ENCODE results near the gene SYNJ2.

The SYNJ2 gene

GRCh38 chr6:158073776-158074175, 92.1 kb downstream of the SYNJ2 start:
- H3K4me1 ChIP-seq (ENCODE audit: control insufficient read depth, insufficient read depth, low read length) = no peaks in the 10 kb centered on the region
- no peak overlapping the region for H3K27ac ChIP-seq (ENCODE audit: low read length)
- no peak overlapping the region for H3K4me3 ChIP-seq (ENCODE audit: low read length)
- no peaks in the 10 kb centered on the region for H3K9me3 ChIP-seq (ENCODE audit: control insufficient read depth, insufficient read depth, low read length)
- H3K27me3 ChIP-seq (ENCODE audit: control insufficient read depth, insufficient read depth, low read length) = no peaks in the 10 kb centered on the region
- no CpG with 5 or more reads among the region's 3 CpGs for WGBS (ENCODE audit: insufficient coverage, insufficient read length)
- no peak for DNase-seq (ENCODE audit: low read depth, low spot score)
- H3K36me3 ChIP-seq (ENCODE audit: control insufficient read depth, insufficient read depth, low read length) = peaks cover 2% of the 10 kb centered on the region; the same call in 1 of the 2 replicates

- H3K9me3 ChIP-seq (ENCODE audit: control insufficient read depth, insufficient read depth, low read length) = no peaks in the 10 kb centered on the region
- no CpG with 5 or more reads among the region's 18 CpGs for WGBS (ENCODE audit: insufficient coverage, insufficient read length)
Measured at GRCh38 chr6:158076548-158076947, 94.9 kb downstream of the SYNJ2 start.

GRCh38 chr6:158077676-158078075, 96.0 kb downstream of the SYNJ2 start:
- no peaks in the 10 kb centered on the region for H3K4me1 ChIP-seq (ENCODE audit: control insufficient read depth, insufficient read depth, low read length)
- H3K9me3 ChIP-seq (ENCODE audit: control insufficient read depth, insufficient read depth, low read length) = no peaks in the 10 kb centered on the region
- DNase-seq (ENCODE audit: low read depth, low spot score) = no peak
- no CpG with 5 or more reads among the region's 10 CpGs for WGBS (ENCODE audit: insufficient coverage, insufficient read length)
- H3K27me3 ChIP-seq (ENCODE audit: control insufficient read depth, insufficient read depth, low read length) = no peaks in the 10 kb centered on the region
- H3K36me3 ChIP-seq (ENCODE audit: control insufficient read depth, insufficient read depth, low read length) = peaks cover 2% of the 10 kb centered on the region; the same call in 1 of the 2 replicates
- no peak overlapping the region for H3K27ac ChIP-seq (ENCODE audit: low read length)
- H3K4me3 ChIP-seq (ENCODE audit: low read length) = no peak overlapping the region

More at GRCh38 chr6:158076548-158076947, 94.9 kb downstream of the SYNJ2 start:
- Histone ChIP-seq H3K27me3 (ENCODE audit: control insufficient read depth, insufficient read depth, low read length) (no peaks in the 10 kb centered on the region), H3K27ac (ENCODE audit: low read length) (no peak overlapping the region), H3K4me1 (ENCODE audit: control insufficient read depth, insufficient read depth, low read length) (no peaks in the 10 kb centered on the region), H3K36me3 (ENCODE audit: control insufficient read depth, insufficient read depth, low read length) (peaks cover 2% of the 10 kb centered on the region; the same call in 1 of the 2 replicates), H3K4me3 (ENCODE audit: low read length) (no peak overlapping the region)
- DNase-seq (ENCODE audit: low read depth, low spot score) = no peak

- Histone ChIP-seq H3K36me3 (ENCODE audit: control insufficient read depth, insufficient read depth, low read length) (peaks cover 2% of the 10 kb centered on the region; the same call in 1 of the 2 replicates), H3K4me3 (ENCODE audit: low read length) (no peak overlapping the region), H3K27ac (ENCODE audit: low read length) (no peak overlapping the region), H3K4me1 (ENCODE audit: control insufficient read depth, insufficient read depth, low read length) (no peaks in the 10 kb centered on the region), H3K27me3 (ENCODE audit: control insufficient read depth, insufficient read depth, low read length) (no peaks in the 10 kb centered on the region), H3K9me3 (ENCODE audit: control insufficient read depth, insufficient read depth, low read length) (no peaks in the 10 kb centered on the region)
- DNase-seq (ENCODE audit: low read depth, low spot score) = no peak
- no CpG with 5 or more reads among the region's 7 CpGs for WGBS (ENCODE audit: insufficient coverage, insufficient read length)
Measured at GRCh38 chr6:158078320-158078719, 96.7 kb downstream of the SYNJ2 start.

GRCh38 chr6:158080849-158081656, 99.4 kb downstream of the SYNJ2 start:
- no peaks in the 10 kb centered on the region for H3K4me1 ChIP-seq (ENCODE audit: control insufficient read depth, insufficient read depth, low read length)
- no peaks in the 10 kb centered on the region for H3K9me3 ChIP-seq (ENCODE audit: control insufficient read depth, insufficient read depth, low read length)
- H3K36me3 ChIP-seq (ENCODE audit: control insufficient read depth, insufficient read depth, low read length) = peaks cover 7% of the 10 kb centered on the region
- no peak overlapping the region for H3K27ac ChIP-seq (ENCODE audit: low read length)
- H3K27me3 ChIP-seq (ENCODE audit: control insufficient read depth, insufficient read depth, low read length) = no peaks in the 10 kb centered on the region
- no peak overlapping the region for H3K4me3 ChIP-seq (ENCODE audit: low read length)
- DNase-seq (ENCODE audit: low read depth, low spot score) = no peak
- no CpG with 5 or more reads among the region's 18 CpGs for WGBS (ENCODE audit: insufficient coverage, insufficient read length)

GRCh38 chr6:158081657-158081935, 99.9 kb downstream of the SYNJ2 start:
- no CpG with 5 or more reads among the region's 6 CpGs for WGBS (ENCODE audit: insufficient coverage, insufficient read length)
- no peak for DNase-seq (ENCODE audit: low read depth, low spot score)
- peaks cover 7% of the 10 kb centered on the region for H3K36me3 ChIP-seq (ENCODE audit: control insufficient read depth, insufficient read depth, low read length)
- no peaks in the 10 kb centered on the region; the same call in 1 of the 2 replicates for H3K4me1 ChIP-seq (ENCODE audit: control insufficient read depth, insufficient read depth, low read length)
- H3K4me3 ChIP-seq (ENCODE audit: low read length) = no peak overlapping the region
- no peaks in the 10 kb centered on the region for H3K9me3 ChIP-seq (ENCODE audit: control insufficient read depth, insufficient read depth, low read length)
- no peaks in the 10 kb centered on the region for H3K27me3 ChIP-seq (ENCODE audit: control insufficient read depth, insufficient read depth, low read length)
- no peak overlapping the region for H3K27ac ChIP-seq (ENCODE audit: low read length)

- no peak for DNase-seq (ENCODE audit: low read depth, low spot score)
- no peaks in the 10 kb centered on the region for H3K9me3 ChIP-seq (ENCODE audit: control insufficient read depth, insufficient read depth, low read length)
- no peaks in the 10 kb centered on the region; the same call in 1 of the 2 replicates for H3K4me1 ChIP-seq (ENCODE audit: control insufficient read depth, insufficient read depth, low read length)
- WGBS (ENCODE audit: insufficient coverage, insufficient read length) = no CpG with 5 or more reads among the region's 23 CpGs
- H3K4me3 ChIP-seq (ENCODE audit: low read length) = no peak overlapping the region
- H3K27ac ChIP-seq (ENCODE audit: low read length) = no peak overlapping the region
- H3K27me3 ChIP-seq (ENCODE audit: control insufficient read depth, insufficient read depth, low read length) = no peaks in the 10 kb centered on the region
- peaks cover 5% of the 10 kb centered on the region; the same call in 1 of the 2 replicates for H3K36me3 ChIP-seq (ENCODE audit: control insufficient read depth, insufficient read depth, low read length)
Measured at GRCh38 chr6:158083455-158084325, 102.0 kb downstream of the SYNJ2 start.

GRCh38 chr6:158085261-158086053, 103.8 kb downstream of the SYNJ2 start:
- H3K9me3 ChIP-seq (ENCODE audit: control insufficient read depth, insufficient read depth, low read length) = no peaks in the 10 kb centered on the region
- no CpG with 5 or more reads among the region's 21 CpGs for WGBS (ENCODE audit: insufficient coverage, insufficient read length)
- no peak overlapping the region for H3K27ac ChIP-seq (ENCODE audit: low read length)
- H3K36me3 ChIP-seq (ENCODE audit: control insufficient read depth, insufficient read depth, low read length) = peaks cover 5% of the 10 kb centered on the region; the same call in 1 of the 2 replicates
- DNase-seq (ENCODE audit: low read depth, low spot score) = no peak
- no peaks in the 10 kb centered on the region; the same call in 1 of the 2 replicates for H3K4me1 ChIP-seq (ENCODE audit: control insufficient read depth, insufficient read depth, low read length)
- H3K4me3 ChIP-seq (ENCODE audit: low read length) = no peak overlapping the region
- H3K27me3 ChIP-seq (ENCODE audit: control insufficient read depth, insufficient read depth, low read length) = no peaks in the 10 kb centered on the region

- no CpG with 5 or more reads among the region's 2 CpGs for WGBS (ENCODE audit: insufficient coverage, insufficient read length)
- Histone ChIP-seq H3K4me3 (ENCODE audit: low read length) (no peak overlapping the region), H3K9me3 (ENCODE audit: control insufficient read depth, insufficient read depth, low read length) (no peaks in the 10 kb centered on the region), H3K27me3 (ENCODE audit: control insufficient read depth, insufficient read depth, low read length) (no peaks in the 10 kb centered on the region), H3K36me3 (ENCODE audit: control insufficient read depth, insufficient read depth, low read length) (peaks cover 5% of the 10 kb centered on the region; the same call in 1 of the 2 replicates), H3K27ac (ENCODE audit: low read length) (no peak overlapping the region), H3K4me1 (ENCODE audit: control insufficient read depth, insufficient read depth, low read length) (no peaks in the 10 kb centered on the region; the same call in 1 of the 2 replicates)
- DNase-seq (ENCODE audit: low read depth, low spot score) = no peak
Measured at GRCh38 chr6:158086054-158086503, 104.4 kb downstream of the SYNJ2 start.

Measured in iPS DF 6.9 (cell line).